Heart left ventricle (tissue), 13 donors: ENCODE data around the gene GLUD1.

Experiments
- POLR2A ChIP-seq, 2 donors: fragments of 450-650 bp; IDR thresholded peaks; one replicate each; pipeline ENCODE4 v1.6.1; 2017; ENCODE audit warnings: antibody characterized with exemption in 2 of 2, mild to moderate bottlenecking in 2 of 2, moderate library complexity in 2 of 2
- TF ChIP-seq, protein P1 (sequence below), 12 donors: fragments of 200-600 bp; sonication (generic) in 4 of 12; IDR thresholded peaks; one replicate each; pipeline versions ENCODE4 v1.5.0 to v1.8.0; 2018 to 2022; ENCODE audit warnings: antibody characterized with exemption in 12 of 12, mild to moderate bottlenecking in 5 of 12
- donor health status: ischemic (EF 13 %, LVEDD 7.1; RV severe dilation, severe dysfunction).
- donor health status: DM: no; HTN: yes; CAD: no.
- donor health status: DM: no; HTN: no; CAD: no.
- donor health status: ischemic (EF 25% LVEDD 6.9; RV normal size, moderate dysfunction).
- donor health status: ischemic (EF 25% LVEDD 5.7; RV mildly dilated, moderate dysfunction).
- donor health status: ischemic (EF 35%, LVEDD 5.7; RV mildly dilated, moderate dysfunction).
- donor health status: nonischemic (EF 11% LVEDD 7.7; RV severe dilation, severe dysfunction).
- donor health status: DM: yes; HTN: yes; CAD: no.
- donor health status: PGD.
- donor health status: ischemic (EF 29% LVEDD 5.4; RV normal size, mild dysfunction).
- donor health status: nonischemic (EF 23%, LVEDD 6.1; RV moderate dilation, normal function).

DNA sequence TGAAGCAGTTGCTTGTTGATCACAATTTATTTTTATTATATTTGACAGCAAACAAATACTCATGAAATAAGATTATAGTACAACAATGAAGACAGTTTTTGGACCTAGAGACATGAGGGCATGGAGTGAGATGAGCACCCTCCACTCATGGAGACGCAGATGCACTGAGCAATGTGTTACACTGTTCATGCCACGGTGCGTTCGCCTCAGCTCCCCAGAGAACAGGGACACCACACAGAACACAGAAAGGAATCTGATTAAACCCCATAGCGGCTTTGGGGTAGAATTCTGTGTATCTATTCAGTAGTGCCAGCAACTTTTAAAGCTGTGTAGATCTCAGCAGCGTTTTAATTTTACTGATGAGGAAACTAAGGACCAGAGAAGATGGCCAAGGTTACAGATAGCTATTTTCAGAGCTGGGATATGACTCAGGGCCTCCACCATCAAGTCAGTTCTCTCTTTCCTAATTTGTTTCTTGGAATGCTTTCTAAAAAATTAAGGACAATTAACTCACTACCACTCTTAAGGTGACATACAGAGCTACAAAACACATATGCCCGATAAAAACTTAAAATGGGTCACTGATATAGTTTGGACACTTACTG is 41.0 kb downstream of the GLUD1 start:
- no peak for TF ChIP-seq POLR2A (IDR thresholded peaks at IDR 0.05)
- TF ChIP-seq, protein P1, sequence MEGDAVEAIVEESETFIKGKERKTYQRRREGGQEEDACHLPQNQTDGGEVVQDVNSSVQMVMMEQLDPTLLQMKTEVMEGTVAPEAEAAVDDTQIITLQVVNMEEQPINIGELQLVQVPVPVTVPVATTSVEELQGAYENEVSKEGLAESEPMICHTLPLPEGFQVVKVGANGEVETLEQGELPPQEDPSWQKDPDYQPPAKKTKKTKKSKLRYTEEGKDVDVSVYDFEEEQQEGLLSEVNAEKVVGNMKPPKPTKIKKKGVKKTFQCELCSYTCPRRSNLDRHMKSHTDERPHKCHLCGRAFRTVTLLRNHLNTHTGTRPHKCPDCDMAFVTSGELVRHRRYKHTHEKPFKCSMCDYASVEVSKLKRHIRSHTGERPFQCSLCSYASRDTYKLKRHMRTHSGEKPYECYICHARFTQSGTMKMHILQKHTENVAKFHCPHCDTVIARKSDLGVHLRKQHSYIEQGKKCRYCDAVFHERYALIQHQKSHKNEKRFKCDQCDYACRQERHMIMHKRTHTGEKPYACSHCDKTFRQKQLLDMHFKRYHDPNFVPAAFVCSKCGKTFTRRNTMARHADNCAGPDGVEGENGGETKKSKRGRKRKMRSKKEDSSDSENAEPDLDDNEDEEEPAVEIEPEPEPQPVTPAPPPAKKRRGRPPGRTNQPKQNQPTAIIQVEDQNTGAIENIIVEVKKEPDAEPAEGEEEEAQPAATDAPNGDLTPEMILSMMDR (IDR thresholded peaks at IDR 0.05) = no peak
